ENCODE results near the gene PRR15L.
"Not testable (repeated sequence)": the region's sequence is repeated elsewhere in the genome, so short reads cannot be mapped to it uniquely, and the experiment has no call there.

The PRR15L gene

DNA sequence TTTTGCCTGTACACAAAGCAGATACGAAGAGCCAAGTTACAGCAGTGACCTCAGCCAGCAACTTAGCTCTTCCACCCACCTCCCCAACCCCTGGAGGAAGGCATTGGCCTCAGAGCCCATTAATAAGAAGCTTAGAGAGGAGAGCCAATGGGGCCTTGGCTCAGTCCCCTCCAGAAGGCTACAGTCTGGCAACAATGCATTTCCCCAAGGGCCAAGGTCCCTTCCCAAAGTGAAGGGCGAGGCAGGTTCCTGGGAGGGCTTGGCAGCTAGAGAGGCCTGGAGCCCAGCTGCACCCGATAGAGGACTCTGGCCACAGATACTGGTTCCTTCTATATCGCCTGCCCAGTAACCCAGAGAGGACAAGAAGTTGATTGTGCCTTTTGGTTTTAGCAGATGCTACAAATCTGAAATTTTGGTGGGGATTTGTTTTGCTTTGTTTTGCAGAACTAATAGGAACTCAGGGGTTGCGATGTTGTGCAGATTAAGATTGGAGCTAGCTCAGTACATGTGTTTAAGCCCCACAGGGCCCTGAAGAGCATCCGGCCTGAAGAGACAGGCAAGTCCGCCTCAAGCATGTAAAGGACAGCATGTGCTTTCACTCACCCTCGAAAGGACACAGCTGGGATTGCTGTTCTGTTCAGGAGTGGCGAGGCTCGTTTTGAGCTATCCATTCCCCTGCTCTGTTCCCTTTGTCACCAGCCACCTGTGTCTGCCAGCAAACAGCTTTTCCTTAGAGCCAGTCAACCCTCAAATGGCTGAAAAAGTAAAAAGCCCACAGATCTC is 28.3 kb downstream of the PRR15L start:
- DNase-seq = no peak

DNA sequence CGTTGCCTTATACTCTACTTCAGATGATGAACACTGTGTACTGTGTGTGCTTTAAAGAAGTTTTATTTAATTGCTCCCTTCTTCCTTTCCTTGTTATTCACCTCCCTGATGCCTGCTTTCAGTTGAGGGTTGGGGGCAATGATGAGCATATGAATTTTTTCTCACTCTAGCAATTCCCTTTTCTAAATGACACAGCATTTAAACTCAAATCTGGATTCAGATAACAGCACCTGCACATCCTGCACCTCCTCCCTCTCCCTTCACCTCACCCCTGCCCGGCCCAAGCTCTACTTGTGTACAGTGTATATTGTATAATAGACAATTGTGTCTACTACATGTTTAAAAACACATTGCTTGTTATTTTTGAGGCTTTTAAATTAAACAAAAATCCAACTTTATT is 29.3 kb downstream of the PRR15L start:
- no peak for DNase-seq

DNA sequence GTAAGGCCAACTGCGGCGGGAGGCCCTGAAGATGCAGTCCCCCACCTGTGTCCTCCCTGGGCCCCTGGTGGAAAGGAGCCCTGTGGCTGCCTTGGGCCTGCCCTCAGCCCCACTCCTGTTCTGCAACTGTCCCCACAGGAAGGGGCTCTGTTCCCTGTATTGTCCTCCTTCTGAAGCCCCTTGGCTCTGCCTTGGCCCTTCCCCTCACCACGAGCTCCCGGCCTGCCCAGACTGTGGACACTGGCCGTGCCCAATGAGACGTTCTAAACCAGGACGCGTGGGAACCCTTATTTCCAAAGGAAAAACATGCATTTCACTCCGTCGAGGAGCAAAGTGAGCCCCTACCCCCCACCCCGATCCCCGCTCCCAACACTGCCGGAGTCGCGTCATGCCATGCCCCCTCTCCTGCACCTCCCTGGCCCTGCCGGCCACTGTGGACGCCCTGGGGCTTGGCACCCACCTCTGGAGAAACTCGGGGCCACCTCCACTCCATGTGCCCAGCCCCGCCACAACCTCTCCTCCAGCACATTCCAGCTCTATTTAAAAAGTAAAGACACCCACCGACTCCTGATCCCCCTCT is 29.8 kb downstream of the PRR15L start:
- DNase-seq = no peak

DNA sequence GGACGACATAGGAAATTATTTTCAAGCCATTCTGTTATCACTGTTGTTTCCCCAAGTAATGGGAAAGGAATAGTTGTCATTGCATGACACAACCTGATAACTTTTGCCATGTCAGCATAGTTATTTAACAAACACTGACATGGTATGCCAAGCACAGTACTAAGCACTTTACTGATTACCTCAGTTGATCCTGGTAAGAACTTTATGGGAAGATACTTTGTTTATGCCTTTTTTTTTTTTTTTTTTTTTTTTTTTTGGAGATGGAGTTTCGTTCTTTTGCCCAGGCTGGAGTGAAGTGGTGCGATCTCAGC is 32.0 kb downstream of the PRR15L start:
- no peak for DNase-seq

DNA sequence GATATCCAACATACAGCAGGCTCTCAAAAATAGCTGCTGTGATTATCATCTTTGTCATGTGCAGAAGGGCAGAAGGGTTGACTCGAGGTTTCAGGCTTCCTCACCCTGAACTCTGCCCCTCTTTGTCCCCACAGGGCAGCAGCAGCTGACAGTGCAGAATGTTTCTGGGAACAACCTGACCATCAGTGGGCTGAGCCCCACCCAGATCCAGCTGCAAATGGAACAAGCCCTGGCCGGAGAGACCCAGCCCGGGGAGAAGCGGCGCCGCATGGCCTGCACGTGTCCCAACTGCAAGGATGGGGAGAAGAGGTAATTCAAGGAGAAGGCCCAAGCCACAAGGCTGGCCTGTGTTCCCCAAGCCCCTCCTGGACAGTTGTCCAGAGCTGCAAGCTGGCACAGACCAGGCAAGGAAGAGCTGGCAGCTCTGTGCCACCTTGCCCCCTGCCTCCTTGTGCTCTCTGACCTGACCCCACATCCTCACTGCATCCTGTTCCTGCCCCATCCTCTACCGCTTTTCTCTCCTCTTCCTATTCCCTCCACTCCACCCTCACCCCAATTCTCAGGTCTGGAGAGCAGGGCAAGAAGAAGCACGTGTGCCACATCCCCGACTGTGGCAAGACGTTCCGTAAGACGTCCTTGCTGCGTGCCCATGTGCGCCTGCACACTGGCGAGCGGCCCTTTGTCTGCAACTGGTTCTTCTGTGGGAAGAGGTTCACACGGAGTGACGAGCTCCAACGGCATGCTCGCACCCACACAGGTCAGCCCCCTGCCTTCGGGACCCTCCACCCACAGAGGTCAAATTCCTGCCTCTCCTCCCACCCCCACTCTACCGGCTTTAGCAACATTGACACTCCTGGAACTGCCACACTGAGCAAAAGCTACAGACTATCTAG is 32.7 kb downstream of the PRR15L start:
- DNase-seq = no peak

DNA sequence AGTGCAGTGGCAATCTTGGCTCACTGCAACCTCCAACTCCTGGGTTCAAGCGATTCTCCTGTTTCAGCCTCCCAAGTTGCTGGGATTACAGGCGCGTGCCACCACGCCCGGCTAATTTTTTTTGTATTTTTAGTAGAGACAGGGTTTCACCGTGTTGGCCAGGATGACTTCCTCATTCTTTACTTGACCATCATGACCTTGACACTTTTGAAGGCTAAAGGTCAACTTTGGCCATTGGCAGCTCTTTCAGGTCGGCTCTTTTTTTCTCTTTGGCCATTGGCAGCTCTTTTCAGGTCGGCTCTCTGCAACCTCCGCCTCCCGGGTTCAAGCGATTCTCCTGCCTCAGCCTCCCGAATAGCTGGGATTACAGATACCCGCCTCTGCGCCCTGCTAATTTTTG is 37.8 kb downstream of the PRR15L start:
- not testable (repeated sequence) for DNase-seq

DNA sequence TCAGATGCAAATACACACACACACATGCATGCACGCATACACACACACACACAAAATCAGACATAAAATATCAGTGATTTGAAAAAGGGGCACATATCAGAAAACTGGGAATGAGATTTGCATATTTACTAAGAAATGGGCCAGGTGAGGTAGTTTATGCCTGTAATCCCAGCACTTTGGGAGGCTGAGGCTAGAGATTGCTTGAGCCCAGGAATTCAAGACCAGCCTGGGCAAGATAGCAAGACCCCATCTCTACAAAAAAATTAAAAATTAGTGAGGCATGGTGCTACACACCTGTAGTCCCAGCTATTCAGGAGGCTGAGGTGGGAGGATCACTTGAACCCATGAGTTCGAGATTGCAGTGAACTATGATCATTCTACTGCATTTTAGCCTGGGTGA is 38.7 kb downstream of the PRR15L start:
- DNase-seq = no peak

DNA sequence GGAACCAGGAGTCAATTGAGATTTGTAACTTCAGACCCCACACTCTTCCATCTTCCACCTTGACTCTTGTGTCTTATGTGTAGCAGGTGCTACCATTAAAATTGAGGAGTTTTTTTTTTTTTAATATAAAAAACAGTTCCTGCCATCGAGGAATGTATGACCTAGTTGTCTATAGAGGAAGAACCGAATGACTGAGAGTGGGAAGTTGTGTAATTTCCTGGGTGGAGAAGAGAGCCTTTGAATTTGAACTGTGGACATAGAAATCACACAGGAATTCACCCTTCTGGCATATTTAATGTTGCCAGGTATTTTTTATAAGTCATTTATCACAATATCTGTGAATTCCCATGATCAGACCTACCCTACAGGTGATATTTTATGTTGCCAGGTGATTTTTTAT is 39.7 kb downstream of the PRR15L start:
- DNase-seq = no peak

DNA sequence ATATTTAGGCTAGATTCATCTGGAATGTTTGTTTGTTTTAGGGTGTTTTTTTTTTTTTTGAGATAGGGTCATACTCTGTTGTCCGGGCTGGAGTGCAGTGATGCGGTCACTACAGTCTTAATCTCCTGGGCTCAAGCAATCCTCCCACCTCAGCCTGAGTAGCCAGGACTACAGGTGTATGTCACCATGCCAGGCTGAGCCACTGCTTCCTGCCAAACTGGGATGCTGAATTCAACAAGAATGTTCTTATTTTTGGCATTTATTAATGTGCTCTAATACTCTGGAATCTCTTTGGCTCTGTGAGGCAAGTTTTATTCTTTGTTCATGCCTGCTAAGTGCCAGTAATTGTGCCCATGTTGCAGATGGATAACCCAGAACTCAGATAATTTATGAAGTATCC is 40.1 kb downstream of the PRR15L start:
- DNase-seq = no peak

DNA sequence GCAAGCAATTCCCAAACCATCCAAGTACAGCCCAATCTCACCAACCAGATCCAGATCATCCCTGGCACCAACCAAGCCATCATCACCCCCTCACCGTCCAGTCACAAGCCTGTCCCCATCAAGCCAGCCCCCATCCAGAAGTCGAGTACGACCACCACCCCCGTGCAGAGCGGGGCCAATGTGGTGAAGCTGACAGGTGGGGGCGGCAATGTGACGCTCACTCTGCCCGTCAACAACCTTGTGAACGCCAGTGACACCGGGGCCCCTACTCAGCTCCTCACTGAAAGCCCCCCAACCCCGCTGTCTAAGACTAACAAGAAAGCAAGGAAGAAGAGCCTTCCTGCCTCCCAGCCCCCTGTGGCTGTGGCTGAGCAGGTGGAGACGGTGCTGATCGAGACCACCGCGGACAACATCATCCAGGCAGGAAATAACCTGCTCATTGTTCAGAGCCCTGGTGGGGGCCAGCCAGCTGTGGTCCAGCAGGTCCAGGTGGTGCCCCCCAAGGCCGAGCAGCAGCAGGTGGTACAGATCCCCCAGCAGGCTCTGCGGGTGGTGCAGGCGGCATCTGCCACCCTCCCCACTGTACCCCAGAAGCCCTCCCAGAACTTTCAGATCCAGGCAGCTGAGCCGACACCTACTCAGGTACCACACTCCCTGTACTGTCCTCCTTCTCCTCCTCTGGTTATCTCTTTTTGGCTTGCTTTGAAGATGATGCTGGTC is 41.0 kb downstream of the PRR15L start:
- no peak for DNase-seq

DNA sequence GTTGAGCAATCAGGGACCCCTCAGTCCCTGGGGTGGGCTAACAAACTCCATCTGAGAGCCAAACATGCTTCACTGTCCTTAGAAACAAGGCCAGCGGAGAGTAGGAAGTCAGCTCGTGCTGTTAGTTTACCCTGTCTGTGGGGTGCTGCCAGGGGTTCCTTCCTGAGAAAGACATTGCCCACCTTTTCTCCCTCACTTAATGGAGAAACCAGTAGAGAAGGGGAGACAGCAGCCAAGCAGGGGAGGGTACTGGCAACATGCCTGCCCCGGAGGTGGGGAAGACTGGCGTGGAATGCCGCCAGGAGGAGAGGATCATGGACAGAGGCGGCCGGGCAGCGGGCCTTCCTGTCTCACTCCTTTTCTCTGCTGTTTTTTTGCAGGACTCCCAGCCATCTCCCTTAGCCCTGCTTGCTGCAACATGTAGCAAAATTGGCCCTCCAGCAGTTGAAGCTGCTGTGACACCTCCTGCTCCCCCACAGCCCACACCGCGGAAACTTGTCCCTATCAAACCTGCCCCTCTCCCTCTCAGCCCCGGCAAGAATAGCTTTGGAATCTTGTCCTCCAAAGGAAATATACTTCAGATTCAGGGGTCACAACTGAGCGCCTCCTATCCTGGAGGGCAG is 41.8 kb downstream of the PRR15L start:
- no peak for DNase-seq

DNA sequence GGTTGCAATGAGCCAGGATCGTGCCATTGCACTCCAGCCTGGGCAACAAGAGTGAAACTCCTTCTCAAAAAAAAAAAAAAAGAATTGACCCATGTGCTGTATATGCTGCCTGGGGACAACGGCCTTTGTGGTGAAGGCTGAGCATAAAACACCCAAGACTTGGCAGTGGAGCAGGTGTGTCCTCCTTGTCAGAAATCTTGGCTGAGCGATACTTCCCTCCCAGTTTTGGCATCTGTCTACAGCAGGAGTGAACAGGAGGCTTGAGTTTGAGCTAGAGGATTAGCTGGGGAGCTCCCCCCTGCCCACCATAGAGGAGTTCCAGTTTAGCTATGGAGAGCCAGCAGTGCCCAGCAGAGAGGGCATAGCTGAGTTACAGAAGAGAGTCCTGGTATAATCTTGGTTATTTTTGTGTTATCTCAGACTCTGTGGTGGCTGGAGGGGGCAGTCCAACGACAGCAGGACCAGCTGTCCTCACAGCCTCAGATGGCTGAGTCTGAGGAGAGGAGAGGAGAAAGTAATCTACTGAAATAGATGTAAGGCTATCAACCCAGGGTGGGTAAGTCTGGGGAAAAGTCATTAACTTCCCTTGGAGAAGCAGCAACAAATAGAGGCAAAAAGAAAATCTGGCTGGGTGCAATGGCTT is 43.3 kb downstream of the PRR15L start:
- DNase-seq = no peak

DNA sequence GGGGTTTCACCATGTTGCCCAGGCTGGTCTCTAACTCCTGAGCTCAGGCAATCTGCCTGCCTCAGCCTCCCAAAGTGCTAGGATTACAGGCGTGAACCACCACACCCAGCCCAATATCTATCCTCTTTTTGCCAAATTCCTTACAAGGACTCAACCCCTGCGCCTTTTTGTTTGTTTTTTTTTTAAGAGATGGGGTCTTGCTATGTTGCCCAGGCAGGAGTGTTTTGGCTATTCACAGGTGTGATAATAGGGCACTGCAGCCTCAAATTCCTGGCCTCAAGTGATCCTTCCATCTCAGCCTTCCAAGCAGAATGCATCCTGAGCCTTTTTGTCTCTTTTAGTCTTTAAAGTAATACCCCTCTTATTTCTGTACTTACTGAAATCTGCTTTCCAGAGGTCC is 44.6 kb downstream of the PRR15L start:
- DNase-seq = no peak

DNA sequence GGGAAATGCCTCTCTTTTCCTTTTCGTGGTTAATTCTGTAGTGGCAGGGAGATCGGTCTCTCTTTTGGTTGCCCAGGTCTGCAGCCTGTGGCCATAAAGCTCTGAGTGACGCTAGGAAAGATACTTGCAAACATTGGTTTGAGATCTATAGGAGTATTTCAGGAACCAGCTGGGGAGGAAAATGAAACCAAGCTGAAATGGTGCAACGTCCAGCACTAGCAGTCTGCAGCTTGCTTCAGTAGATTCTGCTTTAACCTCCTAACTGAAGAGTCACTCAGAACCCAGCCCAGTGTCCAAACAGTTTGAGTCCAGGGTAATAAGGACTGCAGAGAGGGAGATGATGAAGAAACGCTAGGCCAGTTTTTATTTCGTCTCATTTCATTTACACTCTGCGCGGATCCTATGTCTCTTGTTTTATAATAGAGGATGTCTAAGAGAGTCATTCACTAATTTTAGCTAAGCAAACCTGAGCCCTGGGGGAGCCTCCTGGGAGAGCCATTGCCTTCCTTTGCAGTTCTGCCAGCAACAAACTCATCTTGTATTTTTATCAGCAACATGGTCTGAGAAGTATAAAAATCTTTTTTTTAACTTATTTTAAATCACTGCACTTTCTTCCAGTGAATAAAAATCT is 49.6 kb downstream of the PRR15L start:
- DNase-seq = no peak

DNA sequence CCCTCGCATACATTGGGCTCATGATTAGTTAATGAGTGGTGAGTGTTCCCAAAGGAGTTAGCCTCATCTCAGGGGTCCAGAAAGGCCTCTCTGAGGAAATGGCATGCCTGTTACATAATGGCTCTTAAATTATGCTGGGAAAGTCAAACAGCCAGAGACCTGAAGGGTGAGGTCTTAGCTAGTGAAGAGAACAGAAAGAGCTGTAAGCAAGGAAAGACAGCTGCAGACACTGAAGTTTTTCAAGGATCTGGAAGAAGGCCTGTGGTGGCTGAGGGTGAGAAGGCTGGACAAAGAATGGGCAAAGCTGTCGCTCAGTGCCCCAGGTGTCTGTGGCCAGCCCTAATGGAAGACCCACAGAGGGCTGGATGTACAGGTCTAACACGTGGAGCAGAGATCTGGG is 51.2 kb downstream of the PRR15L start:
- no peak for DNase-seq

DNA sequence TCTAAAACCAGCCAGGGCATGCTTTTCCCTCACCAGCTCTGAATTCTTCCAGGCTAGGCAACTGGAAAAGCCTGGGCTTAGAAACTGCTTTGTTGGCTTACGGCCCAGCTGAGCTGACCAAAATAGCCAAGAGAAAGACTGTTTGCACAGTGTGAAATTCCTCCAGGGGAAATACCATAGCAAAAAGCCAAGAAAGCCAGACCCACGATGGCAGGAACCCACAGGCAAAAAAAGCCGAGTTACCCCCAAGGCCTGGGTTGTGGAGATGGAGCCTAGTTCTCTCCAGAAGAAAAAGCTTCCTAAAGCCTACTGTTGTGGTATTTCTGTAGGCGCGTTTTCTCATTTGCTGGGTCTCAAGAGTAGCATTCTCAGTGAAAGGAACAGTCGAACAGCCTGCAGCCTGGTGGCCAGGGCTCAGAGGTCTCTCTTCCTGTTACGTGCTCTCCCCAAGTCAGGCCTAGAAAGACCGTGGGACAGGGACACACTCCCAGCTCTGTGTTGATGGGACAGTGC is 52.4 kb downstream of the PRR15L start:
- no peak for DNase-seq

DNA sequence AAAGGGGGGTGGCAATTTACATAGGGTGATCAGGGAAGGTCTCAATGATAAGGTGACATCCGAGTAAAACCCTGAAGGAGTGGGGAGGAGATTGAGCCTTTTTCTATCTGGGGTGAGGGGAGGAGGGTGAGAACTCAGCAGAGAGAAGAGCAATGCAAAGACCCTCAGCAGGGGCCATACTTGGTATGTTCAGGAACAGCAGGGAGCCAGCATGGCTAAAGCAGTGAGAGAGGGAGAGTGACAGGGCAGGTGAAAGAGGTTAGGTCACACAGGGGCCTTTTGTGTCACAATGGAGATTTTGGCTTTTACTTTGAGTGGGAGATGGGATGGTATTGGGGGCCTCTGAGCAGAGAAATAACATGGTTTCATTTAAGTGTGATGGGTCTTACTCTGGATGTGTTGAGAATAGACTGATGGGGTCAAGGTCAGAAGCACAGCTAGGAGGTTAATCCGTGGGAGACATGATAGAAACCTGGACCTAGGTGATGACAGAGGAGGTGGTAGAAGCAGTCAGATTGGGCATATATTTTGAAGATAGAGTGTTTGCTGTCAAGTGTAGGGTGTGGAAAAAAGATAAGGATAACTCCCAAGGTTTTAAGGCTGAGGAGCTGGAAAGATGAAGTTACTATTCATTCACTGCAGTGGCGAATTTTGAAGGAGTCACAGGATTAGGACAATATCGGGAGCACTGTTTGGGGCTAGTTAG is 55.5 kb downstream of the PRR15L start:
- no peak for DNase-seq

All from NCI-H510A treated with DMSO at 0.1 percent for 48 hours (cell line).